Measurements from ENCODE around the gene UBE2N.

UBE2N gene

GRCh38 chr12:93379326-93379980 lies 62.3 kb downstream of the UBE2N start:
- peak; percentile 22 for DNase-seq

- peak; percentile 35 for DNase-seq
Observed at GRCh38 chr12:93378998-93379325, 62.8 kb downstream of the UBE2N start.

GRCh38 chr12:93378196-93378997 lies 63.4 kb downstream of the UBE2N start:
- peak; percentile 71 for DNase-seq

- peak; percentile 99 for DNase-seq
Observed at GRCh38 chr12:93377252-93378195, 64.2 kb downstream of the UBE2N start, which contains the start of gene NUDT4. TSS of gene NUDT4 (plus strand) at chr12:93377925. CDS start at chr12:93378323, 398 bp downstream.

GRCh38 chr12:93376436-93377251 lies 65.1 kb downstream of the UBE2N start:
- DNase-seq = peak; percentile 56

GRCh38 chr12:93375906-93376305 lies 65.8 kb downstream of the UBE2N start:
- DNase-seq = no peak

- DNase-seq = no peak
Observed at GRCh38 chr12:93373961-93374656, 67.6 kb downstream of the UBE2N start.

- no peak for DNase-seq
Observed at GRCh38 chr12:93370947-93371346, 70.8 kb downstream of the UBE2N start.

GRCh38 chr12:93369505-93369904 lies 72.2 kb downstream of the UBE2N start:
- no peak for DNase-seq

GRCh38 chr12:93368766-93369165 lies 73.0 kb downstream of the UBE2N start:
- no peak for DNase-seq

GRCh38 chr12:93366422-93366821 lies 75.3 kb downstream of the UBE2N start:
- no peak for DNase-seq

- DNase-seq = no peak
Observed at GRCh38 chr12:93365616-93366405, 75.9 kb downstream of the UBE2N start.

- no peak for DNase-seq
Observed at GRCh38 chr12:93363841-93364297, 77.9 kb downstream of the UBE2N start.

GRCh38 chr12:93361151-93361919 lies 80.4 kb downstream of the UBE2N start:
- peak; percentile 48 for DNase-seq

- DNase-seq = no peak
Observed at GRCh38 chr12:93360688-93361087, 81.1 kb downstream of the UBE2N start.

GRCh38 chr12:93358821-93359220 lies 82.9 kb downstream of the UBE2N start:
- DNase-seq = no peak

- DNase-seq = no peak
Observed at GRCh38 chr12:93358058-93358457, 83.7 kb downstream of the UBE2N start.

GRCh38 chr12:93356214-93356613 lies 85.5 kb downstream of the UBE2N start:
- no peak for DNase-seq

All from femur (tissue), 1 donor.